KMS-11 (cell line): ENCODE measurements around the gene LPXN.

Experiments used
- H2AFZ ChIP-seq: fragments of 200-600 bp; sonication (generic); 2 replicates; pipeline ENCODE4 v1.6.1; 2016; ENCODE audit warnings: antibody characterized with exemption, mixed run types, low read depth
- H3K27ac ChIP-seq: fragments of 200-600 bp; sonication (generic); 2 replicates; pipeline ENCODE4 v1.6.1; 2016; ENCODE audit warnings: mild to moderate bottlenecking, mixed run types
- H3K27me3 ChIP-seq: fragments of 200-600 bp; sonication (generic); 2 replicates; pipeline ENCODE4 v1.6.1; 2017; ENCODE audit warnings: mild to moderate bottlenecking, low read depth, mixed run types, moderate library complexity; ENCODE audit not compliant: insufficient read depth
- H3K36me3 ChIP-seq: fragments of 200-600 bp; sonication (generic); 2 replicates; pipeline ENCODE4 v1.6.1; 2017; ENCODE audit warnings: mild to moderate bottlenecking, mixed run types; ENCODE audit not compliant: insufficient read depth
- H3K4me1 ChIP-seq: fragments of 200-600 bp; sonication (generic); 2 replicates; pipeline ENCODE4 v1.6.1; 2016; ENCODE audit warnings: mild to moderate bottlenecking, low read depth, mixed run types; ENCODE audit not compliant: poor library complexity, severe bottlenecking
- H3K4me2 ChIP-seq: fragments of 200-600 bp; sonication (generic); 2 replicates; pipeline ENCODE4 v1.7.0; 2016; ENCODE audit warnings: mild to moderate bottlenecking, mixed run types
- H3K4me3 ChIP-seq: fragments of 200-600 bp; sonication (generic); IDR thresholded peaks from 2 replicates; pipeline ENCODE4 v1.6.1; 2017; ENCODE audit warnings: low read depth, low read length, mixed read lengths; ENCODE audit not compliant: insufficient read depth
- H3K79me2 ChIP-seq: fragments of 200-600 bp; sonication (generic); 2 replicates; pipeline ENCODE4 v1.6.1; 2016; ENCODE audit warnings: low read depth, mixed run types; ENCODE audit not compliant: insufficient read depth
- H3K9ac ChIP-seq: fragments of 200-600 bp; sonication (generic); 2 replicates; pipeline ENCODE4 v1.6.1; 2016; ENCODE audit warnings: mild to moderate bottlenecking, mixed run types
- H4K20me1 ChIP-seq: fragments of 200-600 bp; sonication (generic); 2 replicates; pipeline ENCODE4 v1.6.1; 2016; ENCODE audit warnings: mild to moderate bottlenecking, mixed run types; ENCODE audit not compliant: insufficient read depth
- TF ChIP-seq, protein P1 (sequence below): fragments of 200-600 bp; sonication (generic); conservative IDR thresholded peaks from 2 replicates; pipeline ENCODE4 v1.6.1; 2017; ENCODE audit warnings: low read depth, mild to moderate bottlenecking, antibody characterized with exemption, low read length, moderate library complexity, mixed read lengths

Gene LPXN

DNA sequence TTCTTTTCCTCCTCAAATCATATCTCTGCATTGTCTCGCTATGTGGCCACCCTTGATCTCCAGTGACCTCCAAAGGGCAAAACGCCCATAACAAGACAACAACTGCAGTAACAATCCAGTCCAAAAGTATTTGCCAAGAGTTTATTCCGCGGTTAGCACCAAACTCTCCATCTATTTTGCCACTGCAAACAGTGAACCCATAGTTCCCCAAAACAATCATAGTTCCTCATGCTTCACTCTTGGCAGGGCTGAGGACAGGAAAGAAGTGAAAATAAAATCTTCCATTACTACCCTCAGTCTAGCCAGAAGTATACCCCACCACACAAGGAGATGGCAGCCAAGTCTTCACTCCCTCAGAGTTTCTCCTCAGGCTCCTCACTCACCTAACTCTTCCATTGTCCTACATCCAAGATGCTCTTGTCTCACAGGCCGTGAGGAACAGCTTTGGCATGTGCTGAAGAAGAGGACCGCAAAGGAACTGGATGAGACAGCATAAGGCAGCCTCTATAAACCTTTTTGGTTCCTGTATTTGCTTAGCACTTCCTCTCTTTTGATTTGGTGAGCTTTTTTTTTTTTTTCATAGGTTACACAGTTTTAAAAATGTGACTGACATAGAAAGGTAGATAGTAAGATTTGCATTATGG, at the start of gene LPXN:
LPXN (minus strand) TSS at position 480 of the 644 bp plus-strand sequence; CDS start at position 396, 84 bp downstream.
- Histone ChIP-seq H3K79me2 (peaks cover 22% of the 10 kb centered on the region), H4K20me1 (no peaks in the 10 kb centered on the region), H3K27ac (peak within 1 kb of the TSS; percentile 100), H3K4me1 (peaks cover 55% of the 10 kb centered on the region), H3K27me3 (no peaks in the 10 kb centered on the region), H3K36me3 (no peaks in the 10 kb centered on the region), H3K9ac (peak within 1 kb of the TSS; percentile 100), H3K4me2 (peak within 1 kb of the TSS; percentile 60), H3K4me3 (no peak within 1 kb of the TSS), H2AFZ (peak within 1 kb of the TSS; percentile 27; the same call in 1 of the 2 replicates)
- TF ChIP-seq, protein P1, sequence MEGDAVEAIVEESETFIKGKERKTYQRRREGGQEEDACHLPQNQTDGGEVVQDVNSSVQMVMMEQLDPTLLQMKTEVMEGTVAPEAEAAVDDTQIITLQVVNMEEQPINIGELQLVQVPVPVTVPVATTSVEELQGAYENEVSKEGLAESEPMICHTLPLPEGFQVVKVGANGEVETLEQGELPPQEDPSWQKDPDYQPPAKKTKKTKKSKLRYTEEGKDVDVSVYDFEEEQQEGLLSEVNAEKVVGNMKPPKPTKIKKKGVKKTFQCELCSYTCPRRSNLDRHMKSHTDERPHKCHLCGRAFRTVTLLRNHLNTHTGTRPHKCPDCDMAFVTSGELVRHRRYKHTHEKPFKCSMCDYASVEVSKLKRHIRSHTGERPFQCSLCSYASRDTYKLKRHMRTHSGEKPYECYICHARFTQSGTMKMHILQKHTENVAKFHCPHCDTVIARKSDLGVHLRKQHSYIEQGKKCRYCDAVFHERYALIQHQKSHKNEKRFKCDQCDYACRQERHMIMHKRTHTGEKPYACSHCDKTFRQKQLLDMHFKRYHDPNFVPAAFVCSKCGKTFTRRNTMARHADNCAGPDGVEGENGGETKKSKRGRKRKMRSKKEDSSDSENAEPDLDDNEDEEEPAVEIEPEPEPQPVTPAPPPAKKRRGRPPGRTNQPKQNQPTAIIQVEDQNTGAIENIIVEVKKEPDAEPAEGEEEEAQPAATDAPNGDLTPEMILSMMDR = no peak

DNA sequence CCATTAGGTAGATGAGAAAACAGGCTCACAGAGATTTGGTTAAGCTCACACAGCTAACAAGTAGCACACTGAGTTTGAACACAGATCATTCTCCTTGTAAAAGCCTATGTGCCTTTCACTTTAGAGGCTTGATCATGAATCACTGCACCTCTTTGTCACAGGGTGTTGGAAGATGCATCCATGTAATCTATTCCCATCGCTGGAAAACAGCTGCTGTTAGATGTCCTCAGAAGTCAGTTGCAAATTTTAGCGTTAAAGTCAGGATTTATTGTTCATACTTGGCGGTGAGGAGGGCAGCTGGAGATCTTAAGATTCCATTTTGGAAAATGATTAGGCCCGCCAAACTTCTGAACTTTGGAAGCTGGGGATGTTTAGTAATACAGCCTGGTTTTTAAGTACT, 49.4 kb upstream of the LPXN start:
- Histone ChIP-seq H3K4me2 (no peak overlapping the region), H3K4me3 (no peak overlapping the region), H3K79me2 (no peaks in the 10 kb centered on the region), H3K9ac (no peak overlapping the region), H3K27ac (no peak overlapping the region), H3K4me1 (peaks cover 22% of the 10 kb centered on the region), H3K27me3 (no peaks in the 10 kb centered on the region), H4K20me1 (no peaks in the 10 kb centered on the region), H2AFZ (no peak overlapping the region), H3K36me3 (peaks cover 4% of the 10 kb centered on the region; the same call in 1 of the 2 replicates)
- TF ChIP-seq, protein P1 = no peak

DNA sequence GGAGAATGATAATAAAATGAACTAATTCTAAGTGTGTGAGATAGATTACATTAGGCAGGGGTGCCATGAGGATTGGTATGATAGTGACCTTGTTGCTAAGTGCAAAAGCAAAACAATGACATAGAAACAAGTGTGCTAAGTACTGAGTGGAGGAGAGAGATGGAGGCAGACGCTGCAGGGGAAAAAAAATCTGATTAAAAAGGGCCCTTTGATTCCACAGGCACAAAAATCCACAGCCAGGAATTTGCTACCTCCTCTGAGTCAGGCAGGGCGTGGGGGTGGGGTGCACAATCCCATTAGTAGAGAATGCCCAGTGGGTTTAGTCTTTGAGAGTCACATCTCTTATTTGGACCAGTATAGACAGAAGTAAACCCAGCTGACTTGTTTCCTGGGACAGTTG, 46.7 kb upstream of the LPXN start, which contains the start of gene CNTF:
CNTF (plus strand) TSS at position 322 of the 400 bp plus-strand sequence. CDS start 88 bp downstream, outside the sequence.
- Histone ChIP-seq H4K20me1 (no peaks in the 10 kb centered on the region), H3K79me2 (no peaks in the 10 kb centered on the region), H3K4me1 (peaks cover 18% of the 10 kb centered on the region), H3K36me3 (peaks cover 4% of the 10 kb centered on the region; the same call in 1 of the 2 replicates), H3K9ac (no peak within 1 kb of the TSS), H3K27ac (no peak within 1 kb of the TSS), H2AFZ (no peak within 1 kb of the TSS), H3K4me2 (no peak within 1 kb of the TSS), H3K27me3 (no peaks in the 10 kb centered on the region), H3K4me3 (no peak within 1 kb of the TSS)
- TF ChIP-seq, protein P1 = no peak

DNA sequence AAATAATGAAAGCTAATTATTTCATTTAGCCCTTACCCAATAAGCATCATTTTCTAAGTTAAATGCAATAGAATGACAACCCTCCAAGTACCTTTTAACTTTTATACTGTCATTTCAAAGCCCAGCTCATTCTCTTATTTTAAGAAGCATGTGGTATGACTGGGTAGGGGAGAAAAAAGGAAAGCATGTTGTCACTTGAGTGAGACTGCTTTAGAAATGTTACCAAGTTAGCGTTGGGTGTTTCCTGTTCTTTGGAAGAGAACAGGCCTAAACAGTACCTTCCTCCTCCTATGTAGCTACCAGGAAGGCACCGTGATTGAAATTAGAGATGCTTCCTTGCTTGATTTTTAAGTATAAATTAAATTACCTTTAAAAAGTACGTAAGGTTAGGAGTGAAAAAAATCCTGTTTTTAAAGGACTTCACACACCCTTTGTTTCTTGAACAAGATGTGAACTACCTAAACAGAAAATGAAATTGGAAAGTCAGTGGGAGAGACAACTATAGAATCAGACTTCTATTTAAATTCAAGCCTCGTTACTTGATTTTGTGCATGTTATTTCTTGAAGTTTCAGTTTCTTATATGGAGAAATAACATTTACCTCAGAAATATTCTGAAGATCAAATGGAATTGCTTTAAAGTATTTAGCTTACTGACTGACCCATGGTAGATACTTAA, 46.1 kb upstream of the LPXN start:
- Histone ChIP-seq H4K20me1 (no peaks in the 10 kb centered on the region), H3K4me2 (no peak overlapping the region), H3K27me3 (no peaks in the 10 kb centered on the region), H3K9ac (no peak overlapping the region), H3K4me3 (no peak overlapping the region), H3K36me3 (peaks cover 4% of the 10 kb centered on the region; the same call in 1 of the 2 replicates), H2AFZ (no peak overlapping the region), H3K27ac (no peak overlapping the region), H3K79me2 (no peaks in the 10 kb centered on the region), H3K4me1 (peaks cover 12% of the 10 kb centered on the region)
- TF ChIP-seq, protein P1 = no peak
